Astrocyte (in vitro differentiated cells and primary cell): ENCODE data around the gene EXOC3. TPM values are rescaled to one million over a fixed set of nuclear protein-coding genes. Genes with fewer than 3 reads are reported as not detected.

Experiments used
- DNase-seq: peaks from one replicate; pipeline ENCODE4 v3.0.0-alpha.2; 2010; ENCODE audit warnings: low read depth
- FAIRE-seq: peaks from 2 replicates; lab custom pipeline; 2011; peaks lifted over from hg19 to GRCh38; lab: Jason Lieb, UNC
- H2AFZ ChIP-seq: 2 replicates; pipeline ENCODE4 v1.6.0; 2012; ENCODE audit warnings: low read depth, low read length, inconsistent platforms
- H3K27ac ChIP-seq: 2 replicates; pipeline ENCODE4 v1.5.1; 2011; ENCODE audit warnings: low read depth, low read length, inconsistent platforms
- H3K27me3 ChIP-seq: 2 replicates; pipeline ENCODE4 v1.6.0; 2011; ENCODE audit warnings: low read length, inconsistent platforms; ENCODE audit not compliant: insufficient read depth
- H3K36me3 ChIP-seq: 2 replicates; pipeline ENCODE4 v1.5.1; 2011; ENCODE audit warnings: low read length, inconsistent platforms; ENCODE audit not compliant: insufficient read depth
- H3K4me1 ChIP-seq: 2 replicates; pipeline ENCODE4 v1.5.1; 2011; ENCODE audit warnings: low read length, inconsistent platforms; ENCODE audit not compliant: insufficient read depth
- H3K4me2 ChIP-seq: 2 replicates; pipeline ENCODE4 v1.6.0; 2012; ENCODE audit warnings: low read length, inconsistent platforms
- H3K4me3 ChIP-seq: 2 replicates; pipeline ENCODE4 v1.5.1; 2011; ENCODE audit warnings: low read depth, mild to moderate bottlenecking, low read length, inconsistent platforms; ENCODE audit not compliant: insufficient read depth
- H3K79me2 ChIP-seq: 2 replicates; pipeline ENCODE4 v1.6.0; 2012; ENCODE audit warnings: mild to moderate bottlenecking, low read length, inconsistent platforms; ENCODE audit not compliant: insufficient read depth
- H3K9ac ChIP-seq: 2 replicates; pipeline ENCODE4 v1.6.0; 2012; ENCODE audit warnings: mild to moderate bottlenecking, low read length, inconsistent platforms
- H3K9me3 ChIP-seq: 2 replicates; pipeline ENCODE4 v1.5.1; 2012; ENCODE audit warnings: low read depth, mild to moderate bottlenecking, low read length, inconsistent platforms; ENCODE audit not compliant: insufficient read depth
- H4K20me1 ChIP-seq: 2 replicates; pipeline ENCODE4 v1.6.0; 2012; ENCODE audit warnings: low read length, inconsistent platforms; ENCODE audit not compliant: insufficient read depth
- H3K27ac Mint-ChIP-seq: one replicate; pipeline ENCODE4 v1.8.0; 2021; ENCODE audit warnings: mild to moderate bottlenecking, mixed read lengths; ENCODE audit not compliant: unreplicated experiment
- H3K27me3 Mint-ChIP-seq: one replicate; pipeline ENCODE4 v1.8.0; 2021; ENCODE audit warnings: low read depth, mixed read lengths; ENCODE audit not compliant: unreplicated experiment
- H3K36me3 Mint-ChIP-seq: one replicate; pipeline ENCODE4 v1.8.0; 2021; ENCODE audit warnings: low read depth, mixed read lengths; ENCODE audit not compliant: unreplicated experiment
- H3K4me1 Mint-ChIP-seq: one replicate; pipeline ENCODE4 v1.8.0; 2021; ENCODE audit warnings: low read depth, mixed read lengths; ENCODE audit not compliant: unreplicated experiment
- H3K4me3 Mint-ChIP-seq: one replicate; pipeline ENCODE4 v1.8.0; 2021; ENCODE audit warnings: mild to moderate bottlenecking, moderate library complexity, mixed read lengths; ENCODE audit not compliant: unreplicated experiment
- H3K9me3 Mint-ChIP-seq: one replicate; pipeline ENCODE4 v1.8.0; 2021; ENCODE audit warnings: mild to moderate bottlenecking, mixed read lengths; ENCODE audit not compliant: unreplicated experiment
- EZH2 ChIP-seq: IDR thresholded peaks from 2 replicates; pipeline ENCODE4 v1.6.1; 2012; ENCODE audit warnings: mild to moderate bottlenecking, low read length, inconsistent platforms; ENCODE audit not compliant: insufficient read depth
- total RNA-seq: library from RNA; stranded (reverse); gene quantifications from 2 replicates; pipeline ENCODE4 v1.2.1, GENCODE V29; 2021
- TF ChIP-seq, protein P1 (sequence below): IDR thresholded peaks from 2 replicates; pipeline ENCODE4 v1.5.1; 2011; ENCODE audit warnings: low read depth, mild to moderate bottlenecking, inconsistent platforms, low read length, moderate library complexity; ENCODE audit not compliant: insufficient read depth

Gene EXOC3
- total RNA-seq, 1 donor from 2014 or later: 37.9 TPM

GRCh38 chr5:458547-459353, 15.8 kb downstream of the EXOC3 start:
- no peak overlapping the region for H3K4me3 Mint-ChIP-seq
- H3K27ac ChIP-seq: peak overlapping the region; percentile 84
- FAIRE-seq: no peak
- H3K9me3 Mint-ChIP-seq: peaks cover 2% of the 10 kb centered on the region
- peak overlapping the region; percentile 36 for H3K4me2 ChIP-seq
- peaks cover 16% of the 10 kb centered on the region for H3K4me1 ChIP-seq
- peaks cover 1% of the 10 kb centered on the region for H3K4me1 Mint-ChIP-seq
- TF ChIP-seq EZH2: no peak
- TF ChIP-seq, protein P1, sequence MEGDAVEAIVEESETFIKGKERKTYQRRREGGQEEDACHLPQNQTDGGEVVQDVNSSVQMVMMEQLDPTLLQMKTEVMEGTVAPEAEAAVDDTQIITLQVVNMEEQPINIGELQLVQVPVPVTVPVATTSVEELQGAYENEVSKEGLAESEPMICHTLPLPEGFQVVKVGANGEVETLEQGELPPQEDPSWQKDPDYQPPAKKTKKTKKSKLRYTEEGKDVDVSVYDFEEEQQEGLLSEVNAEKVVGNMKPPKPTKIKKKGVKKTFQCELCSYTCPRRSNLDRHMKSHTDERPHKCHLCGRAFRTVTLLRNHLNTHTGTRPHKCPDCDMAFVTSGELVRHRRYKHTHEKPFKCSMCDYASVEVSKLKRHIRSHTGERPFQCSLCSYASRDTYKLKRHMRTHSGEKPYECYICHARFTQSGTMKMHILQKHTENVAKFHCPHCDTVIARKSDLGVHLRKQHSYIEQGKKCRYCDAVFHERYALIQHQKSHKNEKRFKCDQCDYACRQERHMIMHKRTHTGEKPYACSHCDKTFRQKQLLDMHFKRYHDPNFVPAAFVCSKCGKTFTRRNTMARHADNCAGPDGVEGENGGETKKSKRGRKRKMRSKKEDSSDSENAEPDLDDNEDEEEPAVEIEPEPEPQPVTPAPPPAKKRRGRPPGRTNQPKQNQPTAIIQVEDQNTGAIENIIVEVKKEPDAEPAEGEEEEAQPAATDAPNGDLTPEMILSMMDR: no peak
- peaks cover 38% of the 10 kb centered on the region for H3K36me3 Mint-ChIP-seq
- no peaks in the 10 kb centered on the region for H3K9me3 ChIP-seq
- H3K9ac ChIP-seq: peak overlapping the region; percentile 77
- peaks cover 22% of the 10 kb centered on the region for H4K20me1 ChIP-seq
- H3K79me2 ChIP-seq: peaks cover 64% of the 10 kb centered on the region
- no peak overlapping the region for H3K4me3 ChIP-seq
- peak overlapping the region; percentile 5 for H3K27ac Mint-ChIP-seq
- no peaks in the 10 kb centered on the region for H3K27me3 ChIP-seq
- peaks cover 38% of the 10 kb centered on the region for H3K36me3 ChIP-seq
- H3K27me3 Mint-ChIP-seq: no peaks in the 10 kb centered on the region
- peak; percentile 60 for DNase-seq
- H2AFZ ChIP-seq: no peak overlapping the region

DNA sequence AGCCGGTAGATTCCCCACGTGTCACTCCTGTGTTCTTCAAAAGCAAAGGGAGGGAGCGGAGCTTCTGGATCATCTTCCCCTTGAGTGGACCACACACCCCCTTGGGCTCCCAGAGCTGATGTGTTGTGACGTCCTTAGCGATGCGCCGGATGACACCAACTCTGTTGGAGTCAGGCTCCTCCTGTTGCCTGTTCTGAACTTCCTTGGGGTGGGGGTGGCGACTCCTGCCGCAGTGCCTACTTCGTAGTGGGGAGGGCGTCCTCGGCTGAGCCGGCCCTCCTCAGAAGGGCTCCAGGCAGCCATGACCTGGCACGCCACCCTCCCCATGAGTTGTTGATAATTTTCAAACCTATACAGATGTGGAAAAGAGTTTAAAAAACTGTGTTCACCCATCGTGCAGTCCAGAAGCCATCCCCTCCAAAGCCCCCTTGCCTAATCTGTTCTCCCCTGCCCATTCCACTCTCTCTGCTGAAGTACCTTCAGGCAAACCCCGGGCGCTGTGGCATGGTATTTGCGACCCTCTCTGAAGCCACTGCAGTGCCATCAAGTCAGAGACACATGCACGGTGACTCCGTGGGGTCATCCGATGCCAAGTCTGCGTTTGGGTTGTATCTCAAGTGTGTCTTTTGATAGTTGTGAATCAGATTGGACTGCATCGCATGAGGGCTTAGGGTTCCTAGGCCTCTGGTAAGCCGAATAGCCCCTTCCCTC, 16.7 kb downstream of the EXOC3 start:
- H3K4me2 ChIP-seq: no peak overlapping the region
- DNase-seq (no peak), FAIRE-seq (no peak)
- Mint-ChIP-seq H3K4me1 (no peaks in the 10 kb centered on the region), H3K4me3 (no peak overlapping the region), H3K27me3 (no peaks in the 10 kb centered on the region), H3K27ac (no peak overlapping the region), H3K9me3 (peaks cover 2% of the 10 kb centered on the region), H3K36me3 (peaks cover 37% of the 10 kb centered on the region)
- H2AFZ ChIP-seq: no peak overlapping the region
- no peak overlapping the region for H3K4me3 ChIP-seq
- peaks cover 29% of the 10 kb centered on the region for H3K36me3 ChIP-seq
- no peaks in the 10 kb centered on the region for H3K27me3 ChIP-seq
- no peak for TF ChIP-seq EZH2
- TF ChIP-seq, protein P1: no peak
- peaks cover 55% of the 10 kb centered on the region for H3K79me2 ChIP-seq
- H3K9me3 ChIP-seq: no peaks in the 10 kb centered on the region
- peak overlapping the region; percentile 67 for H3K27ac ChIP-seq
- peaks cover 15% of the 10 kb centered on the region for H4K20me1 ChIP-seq
- H3K9ac ChIP-seq: peak overlapping the region; percentile 77
- H3K4me1 ChIP-seq: peaks cover 16% of the 10 kb centered on the region
